Kidney (tissue), 14 donors: ENCODE measurements around the gene SEMA3D. TPM values are rescaled to one million over a fixed set of nuclear protein-coding genes. Genes with fewer than 3 reads are reported as not detected.

ENCODE experiments used
- DNase-seq, 5 donors: peaks; one replicate each; pipeline ENCODE4 v3.0.0-alpha.2; 2013 to 2020
- FAIRE-seq: peaks from 2 replicates; lab custom pipeline; 2012; peaks lifted over from hg19 to GRCh38; lab: Jason Lieb, UNC
- H3K27ac ChIP-seq, 2 donors: one replicate each; pipeline ENCODE4 v1.7.0; 2013; ENCODE audit warnings: low read depth in 2 of 2, low read length in 2 of 2, inconsistent platforms in 1 of 2
- H3K27me3 ChIP-seq: one replicate; pipeline ENCODE4 v1.7.1; 2013; ENCODE audit warnings: low read length, inconsistent platforms; ENCODE audit not compliant: control insufficient read depth, insufficient read depth
- H3K36me3 ChIP-seq, 3 donors: one replicate each; pipeline versions ENCODE4 v1.7.0 to v1.7.1; 2013; ENCODE audit warnings: low read length in 3 of 3, control low read depth in 1 of 3, inconsistent platforms in 1 of 3; ENCODE audit not compliant: insufficient read depth in 3 of 3, control insufficient read depth in 2 of 3
- H3K4me1 ChIP-seq, 3 donors: one replicate each; pipeline versions ENCODE4 v1.7.0 to v1.7.1; 2013; ENCODE audit warnings: low read length in 3 of 3, inconsistent platforms in 1 of 3, low read depth in 1 of 3; ENCODE audit not compliant: control insufficient read depth in 2 of 3, insufficient read depth in 2 of 3
- H3K4me3 ChIP-seq, 3 donors: one replicate each; pipeline versions ENCODE4 v1.7.0 to v1.8.1; 2013; ENCODE audit warnings: low read length in 3 of 3, control low read depth in 1 of 3, inconsistent platforms in 1 of 3
- H3K9ac ChIP-seq, 3 donors: one replicate each; pipeline versions ENCODE4 v1.7.0 to v1.7.1; 2013; ENCODE audit warnings: low read length in 3 of 3, control low read depth in 1 of 3, inconsistent platforms in 1 of 3
- H3K9me3 ChIP-seq, 3 donors: one replicate each; pipeline versions ENCODE4 v1.7.0 to v1.7.1; 2013; ENCODE audit warnings: low read length in 3 of 3, control low read depth in 1 of 3, inconsistent platforms in 1 of 3; ENCODE audit not compliant: control insufficient read depth in 2 of 3, insufficient read depth in 1 of 3
- CTCF ChIP-seq: IDR thresholded peaks from 3 replicates; pipeline ENCODE4 v1.5.1; 2012; ENCODE audit warnings: mild to moderate bottlenecking, moderate library complexity, borderline replicate concordance; ENCODE audit not compliant: insufficient read depth; ENCODE audit errors: extremely low read depth
- intact Hi-C: fragments of 100-400 bp; cut with DNase I; formaldehyde crosslinking; loops from one replicate; pipeline ENCODE4 v1.11.1; 2022
- polyA plus RNA-seq: library from polyadenylated mRNA; stranded (reverse); fragments of 350-450 nt; fragmentation: Illumina TruSeq; extraction: RNeasy Lipid Tissue Mini Kit (QIAGEN cat#74804); gene quantifications from one replicate; pipeline ENCODE4 v1.2.3, GENCODE V29; 2014; ENCODE audit warnings: low read depth, low replicate concordance; ENCODE audit not compliant: insufficient read depth
- total RNA-seq: library from RNA; stranded (reverse); fragmentation: NEBNext Ultra II Directional; extraction: Animal tissue kit (Norgen Biotek cat#: 25700); gene quantifications from one replicate; pipeline ENCODE4 v1.2.1, GENCODE V29; 2021
- donor health status: control.
- donor health status: control.
- donor health status: control.
- donor health status: control.
- donor health status: control.
- donor health status: DM: yes; HTN: yes; CAD: no.
- donor health status: Normal renal cell carcinoma (clear cell type).

SEMA3D gene
- total and polyA plus RNA-seq, 2 donors from 2014 or later, result 0.82 to 17.5 TPM

GRCh38 chr7:85074016-85074415 lies 112.8 kb downstream of the SEMA3D start:
- DNase-seq (peak in 1 of 5 donors; percentile 24), FAIRE-seq (no peak)
- H3K4me1 ChIP-seq, result no peaks in the 10 kb centered on the region
- H3K4me3 ChIP-seq, result no peak overlapping the region
- H3K27me3 ChIP-seq, result no peaks in the 10 kb centered on the region
- H3K9me3 ChIP-seq, result no peaks in the 10 kb centered on the region
- TF ChIP-seq CTCF, result no peak
- H3K36me3 ChIP-seq, result no peaks in the 10 kb centered on the region
- no peak overlapping the region for H3K9ac ChIP-seq
- intact Hi-C loops, result no loop called here
- no peak overlapping the region for H3K27ac ChIP-seq

DNA sequence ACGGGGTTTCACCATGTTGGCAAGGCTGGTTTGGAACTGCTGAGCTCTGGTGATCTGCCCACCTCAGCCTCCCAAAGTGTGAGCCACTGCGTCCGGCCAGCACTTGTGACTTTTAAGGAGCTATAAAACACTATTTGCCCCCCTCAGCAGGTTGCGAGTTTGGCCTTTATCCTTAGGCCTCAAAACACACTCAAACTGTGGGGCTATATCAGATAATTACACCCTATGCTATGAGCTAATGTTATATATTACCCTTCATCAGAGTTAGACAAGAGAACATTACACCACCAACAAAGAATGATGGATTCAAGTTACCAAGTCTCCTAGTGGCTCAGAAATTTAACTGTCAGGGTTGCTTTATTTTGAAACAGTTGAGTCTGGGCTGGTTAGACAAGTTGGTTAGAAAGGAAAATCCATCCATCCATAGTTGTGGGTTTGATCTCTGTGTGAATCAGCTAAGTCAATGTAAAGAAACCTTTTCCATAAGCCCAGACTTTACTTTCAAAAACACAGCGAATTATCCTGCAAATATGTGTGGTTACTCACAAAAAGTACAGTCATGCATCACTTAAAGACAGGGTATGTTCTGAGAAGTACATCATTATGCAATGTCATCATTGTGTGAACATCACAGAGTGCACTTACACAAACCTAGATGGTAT lies 115.8 kb downstream of the SEMA3D start:
- Histone ChIP-seq H3K9ac (no peak overlapping the region), H3K9me3 (no peaks in the 10 kb centered on the region), H3K36me3 (no peaks in the 10 kb centered on the region), H3K4me3 (no peak overlapping the region), H3K27ac (no peak overlapping the region), H3K4me1 (no peaks in the 10 kb centered on the region), H3K27me3 (no peaks in the 10 kb centered on the region)
- no peak for TF ChIP-seq CTCF
- DNase-seq, result peak in 1 of 5 donors; percentile 48
- FAIRE-seq, result no peak
- intact Hi-C loops, result no loop called here

GRCh38 chr7:85068799-85069198 lies 118.1 kb downstream of the SEMA3D start:
- H3K4me1 ChIP-seq, result no peaks in the 10 kb centered on the region
- TF ChIP-seq CTCF, result no peak
- FAIRE-seq (no peak), DNase-seq (no peak)
- H3K27me3 ChIP-seq, result no peaks in the 10 kb centered on the region
- no peak overlapping the region for H3K27ac ChIP-seq
- H3K4me3 ChIP-seq, result no peak overlapping the region
- H3K36me3 ChIP-seq, result no peaks in the 10 kb centered on the region
- intact Hi-C loops, result no loop called here
- H3K9me3 ChIP-seq, result no peaks in the 10 kb centered on the region
- no peak overlapping the region for H3K9ac ChIP-seq

DNA sequence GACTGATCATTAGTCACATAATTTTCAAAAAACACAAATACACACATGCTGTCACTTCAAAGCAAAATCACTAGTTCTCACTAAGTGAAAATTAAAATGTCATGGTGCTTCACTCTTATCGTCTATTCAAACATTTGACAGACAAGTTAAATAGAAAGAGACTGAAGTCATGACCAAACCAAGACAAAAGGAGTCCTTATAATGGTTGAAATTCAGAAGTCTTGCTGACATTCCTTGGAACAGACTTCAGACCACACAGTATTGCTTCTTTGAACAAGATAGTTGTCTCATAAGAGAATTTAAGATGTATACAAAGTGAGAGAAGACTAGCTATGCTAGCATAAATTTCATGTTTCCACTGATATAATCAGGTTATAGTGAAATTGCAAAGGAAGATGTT lies 119.5 kb downstream of the SEMA3D start:
- intact Hi-C loops, result no loop called here
- no peak for FAIRE-seq
- Histone ChIP-seq H3K9ac (no peak overlapping the region), H3K36me3 (no peaks in the 10 kb centered on the region), H3K27ac (no peak overlapping the region), H3K4me1 (no peaks in the 10 kb centered on the region), H3K9me3 (no peaks in the 10 kb centered on the region), H3K27me3 (no peaks in the 10 kb centered on the region), H3K4me3 (no peak overlapping the region)
- no peak for DNase-seq
- no peak for TF ChIP-seq CTCF
